ENCODE measurements around the gene HHIP. TPM values are rescaled to one million over a fixed set of nuclear protein-coding genes. Genes with fewer than 3 reads are reported as not detected.

Gene HHIP
- total RNA-seq, 1 experiment from 2014 or later = not detected

DNA sequence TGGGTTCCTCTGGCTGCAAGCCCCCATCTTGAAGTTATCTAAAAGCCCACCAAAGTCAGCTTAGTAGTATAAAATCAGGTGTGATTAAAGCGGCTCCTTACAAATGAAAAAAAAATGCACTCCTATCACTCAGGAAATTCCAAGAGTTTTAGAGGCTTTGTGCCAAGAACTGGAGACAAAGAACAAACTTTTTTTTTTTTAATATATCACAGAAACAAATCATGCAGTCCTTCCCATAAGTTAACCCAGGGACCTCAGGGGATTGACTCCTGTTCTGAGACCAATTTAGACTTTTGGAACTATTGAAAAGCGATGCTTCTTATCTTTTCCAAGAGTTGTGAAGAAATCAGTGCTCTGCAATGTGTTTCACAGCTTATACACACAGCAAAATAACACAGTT is 53.6 kb downstream of the HHIP start (continued):
- TF ChIP-seq, protein P1, sequence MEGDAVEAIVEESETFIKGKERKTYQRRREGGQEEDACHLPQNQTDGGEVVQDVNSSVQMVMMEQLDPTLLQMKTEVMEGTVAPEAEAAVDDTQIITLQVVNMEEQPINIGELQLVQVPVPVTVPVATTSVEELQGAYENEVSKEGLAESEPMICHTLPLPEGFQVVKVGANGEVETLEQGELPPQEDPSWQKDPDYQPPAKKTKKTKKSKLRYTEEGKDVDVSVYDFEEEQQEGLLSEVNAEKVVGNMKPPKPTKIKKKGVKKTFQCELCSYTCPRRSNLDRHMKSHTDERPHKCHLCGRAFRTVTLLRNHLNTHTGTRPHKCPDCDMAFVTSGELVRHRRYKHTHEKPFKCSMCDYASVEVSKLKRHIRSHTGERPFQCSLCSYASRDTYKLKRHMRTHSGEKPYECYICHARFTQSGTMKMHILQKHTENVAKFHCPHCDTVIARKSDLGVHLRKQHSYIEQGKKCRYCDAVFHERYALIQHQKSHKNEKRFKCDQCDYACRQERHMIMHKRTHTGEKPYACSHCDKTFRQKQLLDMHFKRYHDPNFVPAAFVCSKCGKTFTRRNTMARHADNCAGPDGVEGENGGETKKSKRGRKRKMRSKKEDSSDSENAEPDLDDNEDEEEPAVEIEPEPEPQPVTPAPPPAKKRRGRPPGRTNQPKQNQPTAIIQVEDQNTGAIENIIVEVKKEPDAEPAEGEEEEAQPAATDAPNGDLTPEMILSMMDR (IDR thresholded peaks at IDR 0.05 in 2 of 3, conservative IDR thresholded peaks at IDR 0.05 in 1 of 3; ENCODE audit: borderline replicate concordance in 1 of 3, insufficient read depth in 1 of 3, low read depth in 2 of 3, low read length in 2 of 3) = no peak
- TF ChIP-seq, protein P2, sequence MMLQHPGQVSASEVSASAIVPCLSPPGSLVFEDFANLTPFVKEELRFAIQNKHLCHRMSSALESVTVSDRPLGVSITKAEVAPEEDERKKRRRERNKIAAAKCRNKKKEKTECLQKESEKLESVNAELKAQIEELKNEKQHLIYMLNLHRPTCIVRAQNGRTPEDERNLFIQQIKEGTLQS (IDR thresholded peaks at IDR 0.05) = no peak
- no peak for TF ChIP-seq EZH2 (IDR thresholded peaks at IDR 0.05)

DNA sequence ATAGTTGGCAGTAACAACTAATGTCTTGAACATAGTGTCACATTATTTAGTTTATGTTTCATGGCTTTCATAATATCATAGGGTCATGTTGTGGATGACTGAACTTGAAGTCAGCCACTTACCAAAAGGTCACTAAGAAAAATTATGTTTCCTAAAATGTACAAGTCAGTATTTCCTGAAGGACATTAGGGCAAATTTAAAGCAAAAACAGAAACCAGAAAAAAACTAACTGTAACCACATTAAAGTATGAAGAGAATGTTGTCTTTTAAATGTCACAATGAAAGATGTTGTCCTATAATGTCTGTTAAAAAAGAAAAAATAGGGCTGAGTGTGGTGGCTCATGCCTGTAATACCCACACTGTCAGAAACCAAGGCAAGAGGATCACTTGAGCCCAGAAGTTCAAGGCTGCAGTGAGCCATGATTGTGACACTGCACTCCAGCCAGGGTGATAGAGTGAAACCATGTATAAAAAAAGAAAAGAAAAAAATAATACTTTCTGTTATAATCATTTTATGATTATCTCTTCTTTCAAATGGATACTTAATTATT is 55.8 kb downstream of the HHIP start:
- BruUV-seq (replicated peaks) = no TSS peak
- no peak overlapping the region for H2AFZ ChIP-seq (ENCODE audit: low read depth, low read length, poor library complexity, severe bottlenecking)
- ATAC-seq = no peak
- H3K4me2 ChIP-seq (ENCODE audit: low read length) = no peak overlapping the region
- no peaks in the 10 kb centered on the region for H3K27me3 ChIP-seq (ENCODE audit: insufficient read depth, low read length)
- TF ChIP-seq, protein P3, sequence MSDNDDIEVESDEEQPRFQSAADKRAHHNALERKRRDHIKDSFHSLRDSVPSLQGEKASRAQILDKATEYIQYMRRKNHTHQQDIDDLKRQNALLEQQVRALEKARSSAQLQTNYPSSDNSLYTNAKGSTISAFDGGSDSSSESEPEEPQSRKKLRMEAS (IDR thresholded peaks at IDR 0.05) = no peak
- TF ChIP-seq ZFX (IDR thresholded peaks at IDR 0.05) (no peak), POLR2A (IDR thresholded peaks at IDR 0.05; ENCODE audit: borderline replicate concordance, extremely low read depth, insufficient read depth, insufficient read length) (no peak), ELF1 (IDR thresholded peaks at IDR 0.05; ENCODE audit: borderline replicate concordance, low read depth) (no peak), ZNF274 (IDR thresholded peaks at IDR 0.05; ENCODE audit: low read depth, low read length) (no peak), TCF7L2 (IDR thresholded peaks at IDR 0.05; ENCODE audit: borderline replicate concordance, extremely low read depth, insufficient read depth, insufficient read length) (no peak), FOSL1 (IDR thresholded peaks at IDR 0.05; ENCODE audit: low read depth) (no peak)
- TF ChIP-seq, protein P1 (IDR thresholded peaks at IDR 0.05 in 2 of 3, conservative IDR thresholded peaks at IDR 0.05 in 1 of 3; ENCODE audit: borderline replicate concordance in 1 of 3, insufficient read depth in 1 of 3, low read depth in 2 of 3, low read length in 2 of 3) = no peak
- no peak overlapping the region for H3K9ac ChIP-seq (ENCODE audit: low read length)
- no peaks in the 10 kb centered on the region for H3K9me2 ChIP-seq (ENCODE audit: insufficient read depth)
- no peaks in the 10 kb centered on the region for H3K4me1 ChIP-seq (ENCODE audit: control insufficient read depth in 1 of 2, insufficient read depth in 2 of 2, low read length in 2 of 2)
- no peak for DNase-seq (ENCODE audit: low read depth, low spot score)
- ChIA-PET CTCF (no interaction called here), POLR2A (no interaction called here), RAD21 (ENCODE audit: low non-redundant PET in 1 of 2, low total read pairs in 2 of 2, uncharacterized antibody in 2 of 2, unreplicated experiment in 2 of 2) (no interaction called here)
- intact Hi-C loops (cut with micrococcal nuclease) = no loop called here
- no peaks in the 10 kb centered on the region for H3K36me3 ChIP-seq (ENCODE audit: control insufficient read depth in 1 of 2, insufficient read depth in 2 of 2, low read length in 2 of 2)
- no peaks in the 10 kb centered on the region for H4K20me1 ChIP-seq (ENCODE audit: insufficient read depth)
- H3K4me3 ChIP-seq (replicated peaks in 1 of 2; ENCODE audit: low read depth in 1 of 2, low read length in 2 of 2) = no peak overlapping the region
- H3K27ac ChIP-seq (ENCODE audit: low read depth, low read length) = no peak overlapping the region
- H3K9me3 ChIP-seq (ENCODE audit: control insufficient read depth in 1 of 2, insufficient read depth in 1 of 2, low read depth in 1 of 2, low read length in 2 of 2) = no peaks in the 10 kb centered on the region
- H3K79me2 ChIP-seq (ENCODE audit: insufficient read depth, low read length) = no peaks in the 10 kb centered on the region
